Measurements from ENCODE around the gene KCTD10.

- TF ChIP-seq POLR2AphosphoS5 (IDR thresholded peaks at IDR 0.05; ENCODE audit: low read depth, low read length): no peak
- TF ChIP-seq POLR2A (IDR thresholded peaks at IDR 0.05; ENCODE audit: low read depth, low read length): no peak
Measured at GRCh38 chr12:109495012-109495411, 17.9 kb upstream of the KCTD10 start.
